ENCODE measurements around the gene SMIM24. TPM values are rescaled to one million over a fixed set of nuclear protein-coding genes. Genes with fewer than 3 reads are reported as not detected.
"Not testable (repeated sequence)": the region's sequence is repeated elsewhere in the genome, so short reads cannot be mapped to it uniquely, and the experiment has no call there.

The SMIM24 gene
- polyA plus RNA-seq, 1 donor from 2014 or later, result not detected

DNA sequence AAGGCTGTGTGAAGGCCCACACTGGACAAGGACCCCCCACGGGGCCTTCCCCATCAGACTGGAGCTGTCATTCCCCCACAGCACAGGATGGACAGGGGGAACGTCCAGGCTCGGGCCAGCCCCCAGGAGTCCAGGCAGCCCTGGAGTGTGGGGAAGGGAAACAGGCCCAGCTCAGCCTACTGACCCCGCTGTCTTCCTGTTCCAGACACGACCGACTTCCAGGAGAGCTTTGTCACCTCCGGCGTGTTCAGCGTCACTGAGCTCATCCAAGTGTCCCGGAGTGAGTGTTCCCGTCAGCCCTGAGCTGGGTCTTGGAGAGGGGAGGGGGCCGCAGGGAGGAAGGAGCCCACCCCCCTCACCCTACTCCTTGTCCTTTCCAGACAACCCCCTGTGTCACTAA lies 47.0 kb downstream of the SMIM24 start:
- Histone ChIP-seq H3K9ac (ENCODE audit: low read length) (no peak overlapping the region), H3K4me3 (ENCODE audit: low read length) (no peak overlapping the region), H3K4me2 (ENCODE audit: low read length) (no peak overlapping the region), H3F3A (ENCODE audit: insufficient read depth, low read length, poor library complexity, severe bottlenecking) (no peaks in the 10 kb centered on the region), H3K27ac (ENCODE audit: low read length) (no peak overlapping the region), H3K27me3 (ENCODE audit: insufficient read depth, low read depth, low read length) (no peaks in the 10 kb centered on the region), H3K9me2 (ENCODE audit: insufficient read depth, low read length) (no peaks in the 10 kb centered on the region), H3K79me2 (replicated peaks; ENCODE audit: insufficient read depth, low read length) (no peaks in the 10 kb centered on the region), H3K36me3 (ENCODE audit: insufficient read depth, low read length) (no peaks in the 10 kb centered on the region), H3K9me3 (ENCODE audit: low read length) (no peaks in the 10 kb centered on the region), H4K20me1 (ENCODE audit: insufficient read depth) (no peaks in the 10 kb centered on the region), H2AFZ (ENCODE audit: low read depth, low read length) (no peak overlapping the region)
- TF ChIP-seq RAD21 (conservative IDR thresholded peaks at IDR 0.05) (no peak), SMC3 (conservative IDR thresholded peaks at IDR 0.05; ENCODE audit: poor library complexity) (no peak), POLR2AphosphoS5 (IDR thresholded peaks at IDR 0.05) (no peak), MXI1 (conservative IDR thresholded peaks at IDR 0.05; ENCODE audit: poor library complexity, severe bottlenecking) (no peak), EZH2 (IDR thresholded peaks at IDR 0.05; ENCODE audit: borderline replicate concordance, insufficient read depth, low read length, poor library complexity, severe bottlenecking) (no peak), EP300 (conservative IDR thresholded peaks at IDR 0.05; ENCODE audit: poor library complexity, severe bottlenecking) (no peak), TAF1 (IDR thresholded peaks at IDR 0.05; ENCODE audit: low read depth) (no peak)
- TF ChIP-seq, protein P1, sequence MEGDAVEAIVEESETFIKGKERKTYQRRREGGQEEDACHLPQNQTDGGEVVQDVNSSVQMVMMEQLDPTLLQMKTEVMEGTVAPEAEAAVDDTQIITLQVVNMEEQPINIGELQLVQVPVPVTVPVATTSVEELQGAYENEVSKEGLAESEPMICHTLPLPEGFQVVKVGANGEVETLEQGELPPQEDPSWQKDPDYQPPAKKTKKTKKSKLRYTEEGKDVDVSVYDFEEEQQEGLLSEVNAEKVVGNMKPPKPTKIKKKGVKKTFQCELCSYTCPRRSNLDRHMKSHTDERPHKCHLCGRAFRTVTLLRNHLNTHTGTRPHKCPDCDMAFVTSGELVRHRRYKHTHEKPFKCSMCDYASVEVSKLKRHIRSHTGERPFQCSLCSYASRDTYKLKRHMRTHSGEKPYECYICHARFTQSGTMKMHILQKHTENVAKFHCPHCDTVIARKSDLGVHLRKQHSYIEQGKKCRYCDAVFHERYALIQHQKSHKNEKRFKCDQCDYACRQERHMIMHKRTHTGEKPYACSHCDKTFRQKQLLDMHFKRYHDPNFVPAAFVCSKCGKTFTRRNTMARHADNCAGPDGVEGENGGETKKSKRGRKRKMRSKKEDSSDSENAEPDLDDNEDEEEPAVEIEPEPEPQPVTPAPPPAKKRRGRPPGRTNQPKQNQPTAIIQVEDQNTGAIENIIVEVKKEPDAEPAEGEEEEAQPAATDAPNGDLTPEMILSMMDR (IDR thresholded peaks at IDR 0.05; ENCODE audit: poor library complexity, severe bottlenecking), result no peak
- TF ChIP-seq, protein P2, sequence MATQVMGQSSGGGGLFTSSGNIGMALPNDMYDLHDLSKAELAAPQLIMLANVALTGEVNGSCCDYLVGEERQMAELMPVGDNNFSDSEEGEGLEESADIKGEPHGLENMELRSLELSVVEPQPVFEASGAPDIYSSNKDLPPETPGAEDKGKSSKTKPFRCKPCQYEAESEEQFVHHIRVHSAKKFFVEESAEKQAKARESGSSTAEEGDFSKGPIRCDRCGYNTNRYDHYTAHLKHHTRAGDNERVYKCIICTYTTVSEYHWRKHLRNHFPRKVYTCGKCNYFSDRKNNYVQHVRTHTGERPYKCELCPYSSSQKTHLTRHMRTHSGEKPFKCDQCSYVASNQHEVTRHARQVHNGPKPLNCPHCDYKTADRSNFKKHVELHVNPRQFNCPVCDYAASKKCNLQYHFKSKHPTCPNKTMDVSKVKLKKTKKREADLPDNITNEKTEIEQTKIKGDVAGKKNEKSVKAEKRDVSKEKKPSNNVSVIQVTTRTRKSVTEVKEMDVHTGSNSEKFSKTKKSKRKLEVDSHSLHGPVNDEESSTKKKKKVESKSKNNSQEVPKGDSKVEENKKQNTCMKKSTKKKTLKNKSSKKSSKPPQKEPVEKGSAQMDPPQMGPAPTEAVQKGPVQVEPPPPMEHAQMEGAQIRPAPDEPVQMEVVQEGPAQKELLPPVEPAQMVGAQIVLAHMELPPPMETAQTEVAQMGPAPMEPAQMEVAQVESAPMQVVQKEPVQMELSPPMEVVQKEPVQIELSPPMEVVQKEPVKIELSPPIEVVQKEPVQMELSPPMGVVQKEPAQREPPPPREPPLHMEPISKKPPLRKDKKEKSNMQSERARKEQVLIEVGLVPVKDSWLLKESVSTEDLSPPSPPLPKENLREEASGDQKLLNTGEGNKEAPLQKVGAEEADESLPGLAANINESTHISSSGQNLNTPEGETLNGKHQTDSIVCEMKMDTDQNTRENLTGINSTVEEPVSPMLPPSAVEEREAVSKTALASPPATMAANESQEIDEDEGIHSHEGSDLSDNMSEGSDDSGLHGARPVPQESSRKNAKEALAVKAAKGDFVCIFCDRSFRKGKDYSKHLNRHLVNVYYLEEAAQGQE (IDR thresholded peaks at IDR 0.05; ENCODE audit: borderline replicate concordance), result no peak

- Histone ChIP-seq H3K36me3 (ENCODE audit: insufficient read depth, low read length) (no peaks in the 10 kb centered on the region), H3K4me3 (ENCODE audit: low read length) (no peak overlapping the region), H3K9ac (ENCODE audit: low read length) (no peak overlapping the region), H3K9me3 (ENCODE audit: low read length) (no peaks in the 10 kb centered on the region), H3K27me3 (ENCODE audit: insufficient read depth, low read depth, low read length) (no peaks in the 10 kb centered on the region), H3K9me2 (ENCODE audit: insufficient read depth, low read length) (no peaks in the 10 kb centered on the region), H2AFZ (ENCODE audit: low read depth, low read length) (no peak overlapping the region), H3K79me2 (replicated peaks; ENCODE audit: insufficient read depth, low read length) (no peaks in the 10 kb centered on the region), H3F3A (ENCODE audit: insufficient read depth, low read length, poor library complexity, severe bottlenecking) (no peaks in the 10 kb centered on the region), H3K27ac (ENCODE audit: low read length) (no peak overlapping the region), H4K20me1 (ENCODE audit: insufficient read depth) (no peaks in the 10 kb centered on the region), H3K4me2 (ENCODE audit: low read length) (no peak overlapping the region)
- TF ChIP-seq, protein P1 (IDR thresholded peaks at IDR 0.05; ENCODE audit: poor library complexity, severe bottlenecking), result no peak
- no peak for TF ChIP-seq SMC3 (conservative IDR thresholded peaks at IDR 0.05; ENCODE audit: poor library complexity)
- no peak for TF ChIP-seq MXI1 (conservative IDR thresholded peaks at IDR 0.05; ENCODE audit: poor library complexity, severe bottlenecking)
- TF ChIP-seq, protein P2 (IDR thresholded peaks at IDR 0.05; ENCODE audit: borderline replicate concordance), result no peak
- no peak for TF ChIP-seq EP300 (conservative IDR thresholded peaks at IDR 0.05; ENCODE audit: poor library complexity, severe bottlenecking)
- TF ChIP-seq TAF1 (IDR thresholded peaks at IDR 0.05; ENCODE audit: low read depth), result no peak
- TF ChIP-seq RAD21 (conservative IDR thresholded peaks at IDR 0.05), result no peak
- no peak for TF ChIP-seq EZH2 (IDR thresholded peaks at IDR 0.05; ENCODE audit: borderline replicate concordance, insufficient read depth, low read length, poor library complexity, severe bottlenecking)
- TF ChIP-seq POLR2AphosphoS5 (IDR thresholded peaks at IDR 0.05), result no peak
These were observed 48.4 kb downstream of the SMIM24 start for GRCh38 chr19:3431760-3432397.

DNA sequence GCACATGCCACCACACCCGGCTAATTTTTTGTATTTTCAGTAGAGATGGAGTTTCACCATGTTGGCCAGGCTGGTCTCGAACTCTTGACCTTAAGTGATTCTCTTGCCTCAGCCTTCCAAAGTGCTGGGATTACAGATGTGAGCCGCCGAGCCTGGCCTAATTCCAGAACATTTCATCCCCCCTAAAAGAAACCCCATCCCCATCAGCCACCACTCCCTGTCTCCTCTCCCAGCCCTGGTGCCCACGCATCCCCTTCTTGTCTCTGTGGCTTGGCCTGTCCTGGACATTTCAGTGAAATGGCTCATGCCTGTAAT lies 50.0 kb downstream of the SMIM24 start:
- not testable (repeated sequence) for H3K79me2 ChIP-seq (replicated peaks; ENCODE audit: insufficient read depth, low read length); H4K20me1 ChIP-seq (ENCODE audit: insufficient read depth); H3K9me3 ChIP-seq (ENCODE audit: low read length); H3K9ac ChIP-seq (ENCODE audit: low read length); H3K36me3 ChIP-seq (ENCODE audit: insufficient read depth, low read length); H3K4me3 ChIP-seq (ENCODE audit: low read length); H2AFZ ChIP-seq (ENCODE audit: low read depth, low read length); H3K27ac ChIP-seq (ENCODE audit: low read length); H3K9me2 ChIP-seq (ENCODE audit: insufficient read depth, low read length); H3F3A ChIP-seq (ENCODE audit: insufficient read depth, low read length, poor library complexity, severe bottlenecking); H3K4me2 ChIP-seq (ENCODE audit: low read length); H3K27me3 ChIP-seq (ENCODE audit: insufficient read depth, low read depth, low read length)
